SU-DHL-6 (cell line): ENCODE data around the gene STYX.

ENCODE experiments used
- H2AFZ ChIP-seq: fragments of 200-600 bp; sonication (generic); 2 replicates; pipeline ENCODE4 v1.6.1; 2014; ENCODE audit warnings: low read depth, mild to moderate bottlenecking, moderate library complexity, mixed read lengths, antibody characterized with exemption, low read length; ENCODE audit not compliant: severe bottlenecking
- H3F3A ChIP-seq: fragments of 200-600 bp; shearing (Covaris generic); 2 replicates; pipeline ENCODE4 v1.6.0; 2016; ENCODE audit warnings: antibody characterized with exemption, mild to moderate bottlenecking; ENCODE audit not compliant: insufficient read depth
- H3K27ac ChIP-seq: fragments of 200-600 bp; sonication (generic); 2 replicates; pipeline ENCODE4 v1.5.1; 2016; ENCODE audit warnings: low read depth, mild to moderate bottlenecking, low read length, moderate library complexity, mixed read lengths
- H3K27me3 ChIP-seq: fragments of 200-600 bp; sonication (generic), shearing (Covaris generic); 2 replicates; pipeline ENCODE4 v1.6.0; 2014; ENCODE audit warnings: mild to moderate bottlenecking, low read length
- H3K36me3 ChIP-seq: fragments of 200-600 bp; sonication (generic); 2 replicates; pipeline ENCODE4 v1.6.1; 2014; ENCODE audit warnings: mild to moderate bottlenecking, low read length, mixed read lengths
- H3K4me2 ChIP-seq: fragments of 300-600, 200-600 bp; shearing (Covaris generic), sonication (generic); 2 replicates; pipeline ENCODE4 v1.6.0; 2014; ENCODE audit warnings: low read length, low read depth, mild to moderate bottlenecking; ENCODE audit not compliant: poor library complexity, severe bottlenecking
- H3K4me3 ChIP-seq: fragments of 200-600 bp; sonication (generic); 2 replicates; pipeline ENCODE4 v1.5.1; 2014; ENCODE audit warnings: antibody characterized with exemption, low read length, mild to moderate bottlenecking, mixed read lengths; ENCODE audit not compliant: insufficient read depth, poor library complexity, severe bottlenecking
- H3K79me2 ChIP-seq: fragments of 200-600 bp; sonication (generic); 2 replicates; pipeline ENCODE4 v1.6.1; 2014; ENCODE audit warnings: mild to moderate bottlenecking, low read length, moderate library complexity; ENCODE audit not compliant: insufficient read depth
- H3K9ac ChIP-seq: fragments of 200-600 bp; sonication (generic); 2 replicates; pipeline ENCODE4 v1.7.0; 2014; ENCODE audit warnings: mild to moderate bottlenecking, low read length
- H3K9me2 ChIP-seq: fragments of 200-600 bp; sonication (generic); replicated peaks from 2 replicates; pipeline ENCODE4 v1.6.1; 2014; ENCODE audit warnings: low read length; ENCODE audit not compliant: insufficient read depth
- H3K9me3 ChIP-seq: fragments of 200-600 bp; sonication (generic); 2 replicates; pipeline ENCODE4 v1.6.1; 2014; ENCODE audit warnings: low read length, mixed read lengths; ENCODE audit not compliant: insufficient read depth
- H4K20me1 ChIP-seq: fragments of 200-600 bp; sonication (generic); 2 replicates; pipeline ENCODE4 v1.6.1; 2014; ENCODE audit warnings: low read depth, mild to moderate bottlenecking, antibody characterized with exemption, low read length, moderate library complexity, mixed read lengths
- CTCF ChIP-seq: fragments of 200-600 bp; sonication (generic); IDR thresholded peaks from one replicate; pipeline ENCODE4 v1.5.1; 2017; ENCODE audit warnings: antibody characterized with exemption, mild to moderate bottlenecking, low read length, moderate library complexity; ENCODE audit not compliant: insufficient read depth, poor library complexity, severe bottlenecking
- EZH2phosphoT487 ChIP-seq: fragments of 200-600 bp; sonication (generic), shearing (Covaris generic); conservative IDR thresholded peaks from 2 replicates; pipeline ENCODE4 v1.6.1; 2018; ENCODE audit warnings: mild to moderate bottlenecking, antibody characterized with exemption, low read length, moderate library complexity, mixed read lengths

STYX gene, protein sequence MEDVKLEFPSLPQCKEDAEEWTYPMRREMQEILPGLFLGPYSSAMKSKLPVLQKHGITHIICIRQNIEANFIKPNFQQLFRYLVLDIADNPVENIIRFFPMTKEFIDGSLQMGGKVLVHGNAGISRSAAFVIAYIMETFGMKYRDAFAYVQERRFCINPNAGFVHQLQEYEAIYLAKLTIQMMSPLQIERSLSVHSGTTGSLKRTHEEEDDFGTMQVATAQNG

DNA sequence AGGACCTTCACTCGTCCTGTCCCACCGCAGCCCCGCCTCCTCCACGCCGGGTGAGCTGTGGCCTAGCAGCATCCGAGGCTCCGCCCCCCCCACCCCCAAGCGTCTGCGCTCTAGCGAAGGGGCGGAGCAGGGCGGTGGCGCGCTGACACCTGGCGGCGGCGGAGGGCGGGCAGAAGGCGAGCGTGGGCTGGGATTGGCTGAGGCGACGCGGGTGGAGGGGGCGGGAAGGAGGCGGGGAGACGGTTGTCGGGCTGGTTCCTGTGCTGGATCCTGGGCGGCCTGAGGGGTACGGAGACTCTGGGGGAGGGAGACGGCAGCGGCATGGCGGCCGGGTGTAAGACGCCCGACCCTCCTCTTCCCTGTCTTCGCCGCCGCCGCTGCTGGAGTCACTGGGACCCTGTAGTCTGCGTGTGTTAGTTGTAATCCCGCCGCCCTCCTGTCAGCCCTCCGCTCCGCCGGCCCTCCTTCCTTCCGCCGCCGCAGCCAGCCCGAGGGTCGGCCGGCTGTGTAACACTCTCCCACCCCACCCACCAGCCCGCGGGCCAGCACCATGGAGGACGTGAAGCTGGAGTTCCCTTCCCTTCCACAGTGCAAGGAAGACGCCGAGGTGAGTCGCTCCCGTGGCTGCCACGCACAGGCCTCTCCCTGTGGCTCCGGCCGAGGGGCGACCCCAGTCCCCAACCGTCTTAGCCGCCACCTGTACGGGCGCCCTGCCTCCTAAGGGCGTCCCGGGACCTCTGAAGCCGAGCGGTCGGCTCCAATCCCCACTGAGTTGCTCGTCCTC is at the start of gene STYX:
Gene STYX, plus strand, starts transcription at position 242 of the 784 bp plus-strand sequence. Its CDS starts 309 bp downstream, at position 551.
- peak within 1 kb of the TSS; percentile 99 for H3K4me2 ChIP-seq
- peaks cover 11% of the 10 kb centered on the region for H3K36me3 ChIP-seq
- H2AFZ ChIP-seq, result peak within 1 kb of the TSS; percentile 91
- no peaks in the 10 kb centered on the region for H3K9me3 ChIP-seq
- peaks cover 18% of the 10 kb centered on the region for H3F3A ChIP-seq
- no peaks in the 10 kb centered on the region for H4K20me1 ChIP-seq
- H3K27ac ChIP-seq, result peak within 1 kb of the TSS; percentile 58
- H3K9ac ChIP-seq, result peak within 1 kb of the TSS; percentile 95
- no peaks in the 10 kb centered on the region for H3K27me3 ChIP-seq
- peaks cover 39% of the 10 kb centered on the region for H3K79me2 ChIP-seq
- no peak for TF ChIP-seq EZH2phosphoT487
- TF ChIP-seq CTCF, result no peak
- peak within 1 kb of the TSS; percentile 70 for H3K4me3 ChIP-seq
- H3K9me2 ChIP-seq, result no peaks in the 10 kb centered on the region

GRCh38 chr14:52683985-52684520 is 45.9 kb upstream of the STYX start:
- H2AFZ ChIP-seq, result no peak overlapping the region
- H3K27ac ChIP-seq, result no peak overlapping the region
- H3K9me2 ChIP-seq, result no peaks in the 10 kb centered on the region
- no peaks in the 10 kb centered on the region for H3F3A ChIP-seq
- peaks cover 19% of the 10 kb centered on the region; the same call in 1 of the 2 replicates for H4K20me1 ChIP-seq
- peaks cover 16% of the 10 kb centered on the region; the same call in 1 of the 2 replicates for H3K36me3 ChIP-seq
- peaks cover 62% of the 10 kb centered on the region for H3K79me2 ChIP-seq
- H3K4me3 ChIP-seq, result no peak overlapping the region
- no peaks in the 10 kb centered on the region for H3K9me3 ChIP-seq
- H3K9ac ChIP-seq, result no peak overlapping the region
- TF ChIP-seq CTCF (no peak), EZH2phosphoT487 (no peak)
- no peaks in the 10 kb centered on the region for H3K27me3 ChIP-seq
- H3K4me2 ChIP-seq, result no peak overlapping the region

- Histone ChIP-seq H2AFZ (no peak overlapping the region), H3K9ac (no peak overlapping the region), H3K27ac (no peak overlapping the region), H3F3A (no peaks in the 10 kb centered on the region), H3K4me2 (no peak overlapping the region), H4K20me1 (peaks cover 24% of the 10 kb centered on the region; the same call in 1 of the 2 replicates), H3K4me3 (no peak overlapping the region), H3K9me3 (no peaks in the 10 kb centered on the region), H3K36me3 (peaks cover 7% of the 10 kb centered on the region; the same call in 1 of the 2 replicates), H3K79me2 (peaks cover 84% of the 10 kb centered on the region), H3K27me3 (no peaks in the 10 kb centered on the region), H3K9me2 (no peaks in the 10 kb centered on the region)
- TF ChIP-seq CTCF (no peak), EZH2phosphoT487 (no peak)
Measured at GRCh38 chr14:52686176-52686575, 43.8 kb upstream of the STYX start.
